SU-DHL-6 (cell line): ENCODE results near the gene ALDH16A1.

ENCODE experiments used
- CTCF ChIP-seq: fragments of 200-600 bp; sonication (generic); IDR thresholded peaks from one replicate; pipeline ENCODE4 v1.5.1; 2017; ENCODE audit warnings: antibody characterized with exemption, mild to moderate bottlenecking, low read length, moderate library complexity; ENCODE audit not compliant: insufficient read depth, poor library complexity, severe bottlenecking
- EZH2phosphoT487 ChIP-seq: fragments of 200-600 bp; sonication (generic), shearing (Covaris generic); conservative IDR thresholded peaks from 2 replicates; pipeline ENCODE4 v1.6.1; 2018; ENCODE audit warnings: mild to moderate bottlenecking, antibody characterized with exemption, low read length, moderate library complexity, mixed read lengths

DNA sequence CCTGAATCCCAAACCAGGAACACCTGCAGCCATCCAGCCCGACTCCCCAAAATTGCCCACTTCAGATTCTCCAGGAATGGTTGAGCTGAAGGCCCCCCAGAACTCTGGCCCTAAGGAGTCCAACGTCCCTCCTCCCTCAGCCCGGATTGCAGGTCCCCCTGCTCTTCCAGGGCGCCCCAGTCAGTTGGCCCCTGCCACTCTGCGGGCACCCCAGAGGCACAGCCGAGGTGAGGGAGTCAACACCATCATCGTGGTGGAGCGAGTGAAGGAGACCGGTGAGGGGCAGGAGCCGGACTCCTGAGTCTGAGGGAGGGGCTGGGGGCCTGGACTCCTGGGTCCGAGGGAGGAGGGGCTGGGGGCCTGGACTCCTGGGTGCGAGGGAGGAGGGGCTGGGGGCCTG lies 25.7 kb upstream of the ALDH16A1 start:
- TF ChIP-seq CTCF: no peak
- TF ChIP-seq EZH2phosphoT487: no peak
